NCI-H1694 treated with DMSO at 0.1 percent for 48 hours (cell line): ENCODE measurements around the gene CHRM4.

Experiments used
- DNase-seq: peaks from one replicate; lab custom pipeline; 2025; lab: John Stamatoyannopoulos, UW

CHRM4 gene

GRCh38 chr11:46391578-46392420 is at the start of gene CHRM4:
Gene CHRM4 (minus strand): TSS chr11:46391776. CDS start chr11:46386557, 5,219 bp downstream.
- DNase-seq = no peak

- DNase-seq = peak; percentile 27
These were observed 46.6 kb upstream of the CHRM4 start for GRCh38 chr11:46438211-46438610.

- DNase-seq = no peak
These were observed 45.6 kb upstream of the CHRM4 start for GRCh38 chr11:46437122-46437689.

- no peak for DNase-seq
These were observed 44.5 kb upstream of the CHRM4 start for GRCh38 chr11:46436113-46436512.

- DNase-seq = peak; percentile 3
These were observed 44.1 kb upstream of the CHRM4 start for GRCh38 chr11:46435679-46436078.

GRCh38 chr11:46431211-46431610 is 39.6 kb upstream of the CHRM4 start:
- DNase-seq = no peak

- DNase-seq = no peak
These were observed 38.1 kb upstream of the CHRM4 start for GRCh38 chr11:46429717-46430116.

- DNase-seq = no peak
These were observed 35.8 kb upstream of the CHRM4 start for GRCh38 chr11:46427364-46427763.

GRCh38 chr11:46426233-46426991 is 34.8 kb upstream of the CHRM4 start:
- DNase-seq = no peak

- DNase-seq = no peak
These were observed 31.0 kb upstream of the CHRM4 start for GRCh38 chr11:46422588-46422987.

GRCh38 chr11:46421257-46421880 is 29.8 kb upstream of the CHRM4 start:
- no peak for DNase-seq

GRCh38 chr11:46420513-46420912 is 28.9 kb upstream of the CHRM4 start:
- no peak for DNase-seq

- no peak for DNase-seq
These were observed 27.2 kb upstream of the CHRM4 start for GRCh38 chr11:46418751-46419150.

- DNase-seq = no peak
These were observed 26.1 kb upstream of the CHRM4 start for GRCh38 chr11:46417711-46418110.

- no peak for DNase-seq
These were observed 23.3 kb upstream of the CHRM4 start for GRCh38 chr11:46414879-46415278.

GRCh38 chr11:46414466-46414796 is 22.9 kb upstream of the CHRM4 start:
- no peak for DNase-seq

- DNase-seq = no peak
These were observed 22.3 kb upstream of the CHRM4 start for GRCh38 chr11:46413760-46414465.

GRCh38 chr11:46410021-46410420 is 18.4 kb upstream of the CHRM4 start:
- no peak for DNase-seq

- no peak for DNase-seq
These were observed 16.9 kb upstream of the CHRM4 start for GRCh38 chr11:46408407-46408986.

GRCh38 chr11:46407635-46408034 is 16.1 kb upstream of the CHRM4 start:
- DNase-seq = no peak

GRCh38 chr11:46404476-46405017 is 13.0 kb upstream of the CHRM4 start:
- DNase-seq = no peak
